Peyer's patch (tissue), 4 donors: ENCODE results near the gene CFAP53.

Experiments used
- POLR2A ChIP-seq, 2 donors: fragments of 450-650 bp; IDR thresholded peaks; one replicate each; pipeline ENCODE4 v1.5.1; 2017; ENCODE audit warnings: antibody characterized with exemption in 2 of 2, mild to moderate bottlenecking in 2 of 2, moderate library complexity in 2 of 2
- TF ChIP-seq, protein P1 (sequence below), 6 experiments: fragments of 450-650 bp in 4 of 6; fragments of 200-600 bp in 2 of 6; sonication (generic) in 1 of 6; IDR thresholded peaks; one replicate each; pipeline ENCODE4 v1.5.1; 2017 to 2019; ENCODE audit warnings: antibody characterized with exemption in 6 of 6, mild to moderate bottlenecking in 3 of 6, moderate library complexity in 1 of 6

DNA sequence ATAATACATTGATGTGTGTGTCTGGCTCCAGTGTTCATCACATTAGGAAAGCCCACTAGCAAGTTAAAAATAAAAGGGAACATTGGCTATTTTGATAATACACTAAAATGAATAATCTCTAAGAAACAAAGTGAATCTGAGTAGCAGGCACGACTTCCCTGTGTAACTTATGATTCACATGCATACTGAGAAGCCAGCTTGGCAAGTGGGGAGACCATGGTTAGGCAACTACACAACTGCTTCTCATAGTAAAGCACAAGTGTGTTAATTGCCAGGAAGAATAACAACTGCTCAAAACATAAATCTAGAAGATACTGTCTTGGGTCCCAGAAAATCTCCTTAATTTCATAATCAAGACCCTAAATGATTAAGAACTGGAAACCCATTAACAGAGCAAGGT lies 75.4 kb downstream of the CFAP53 start:
- TF ChIP-seq, protein P1, sequence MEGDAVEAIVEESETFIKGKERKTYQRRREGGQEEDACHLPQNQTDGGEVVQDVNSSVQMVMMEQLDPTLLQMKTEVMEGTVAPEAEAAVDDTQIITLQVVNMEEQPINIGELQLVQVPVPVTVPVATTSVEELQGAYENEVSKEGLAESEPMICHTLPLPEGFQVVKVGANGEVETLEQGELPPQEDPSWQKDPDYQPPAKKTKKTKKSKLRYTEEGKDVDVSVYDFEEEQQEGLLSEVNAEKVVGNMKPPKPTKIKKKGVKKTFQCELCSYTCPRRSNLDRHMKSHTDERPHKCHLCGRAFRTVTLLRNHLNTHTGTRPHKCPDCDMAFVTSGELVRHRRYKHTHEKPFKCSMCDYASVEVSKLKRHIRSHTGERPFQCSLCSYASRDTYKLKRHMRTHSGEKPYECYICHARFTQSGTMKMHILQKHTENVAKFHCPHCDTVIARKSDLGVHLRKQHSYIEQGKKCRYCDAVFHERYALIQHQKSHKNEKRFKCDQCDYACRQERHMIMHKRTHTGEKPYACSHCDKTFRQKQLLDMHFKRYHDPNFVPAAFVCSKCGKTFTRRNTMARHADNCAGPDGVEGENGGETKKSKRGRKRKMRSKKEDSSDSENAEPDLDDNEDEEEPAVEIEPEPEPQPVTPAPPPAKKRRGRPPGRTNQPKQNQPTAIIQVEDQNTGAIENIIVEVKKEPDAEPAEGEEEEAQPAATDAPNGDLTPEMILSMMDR (IDR thresholded peaks at IDR 0.05), result no peak
- TF ChIP-seq POLR2A (IDR thresholded peaks at IDR 0.05), result no peak
